ENCODE results near the gene RPA4.
"Not testable (repeated sequence)": the region's sequence is repeated elsewhere in the genome, so short reads cannot be mapped to it uniquely, and the experiment has no call there.

The RPA4 gene

DNA sequence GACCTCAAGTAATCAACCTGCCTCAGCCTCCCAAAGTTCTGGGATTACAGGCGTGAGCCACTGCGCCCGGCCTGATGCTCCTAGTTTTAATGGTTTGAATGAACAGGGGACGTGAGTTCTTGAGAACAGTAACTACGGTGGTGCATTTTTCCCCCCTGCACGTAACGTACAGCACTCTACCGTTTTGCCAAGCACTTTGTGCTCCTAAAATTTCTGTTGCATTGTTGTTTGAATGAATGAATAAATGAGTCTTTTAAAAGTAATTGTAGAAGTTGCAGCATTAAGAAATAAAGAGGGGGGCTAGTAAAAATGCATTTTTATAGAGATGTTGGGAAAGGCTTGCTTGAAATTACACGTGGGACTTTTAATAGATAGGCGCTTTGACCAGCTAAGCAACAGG, at the start of gene RPA4:
Gene RPA4 (plus strand): TSS at position 301 of the 400 bp plus-strand sequence. CDS start 403 bp downstream, outside the sequence.
- DNase-seq (ENCODE audit: low spot score) = no peak
- H3K4me3 Mint-ChIP-seq = no peak within 1 kb of the TSS
- no peaks in the 10 kb centered on the region for H3K27me3 Mint-ChIP-seq (ENCODE audit: low read depth)
- H3K27ac Mint-ChIP-seq = no peak within 1 kb of the TSS
- no peaks in the 10 kb centered on the region for H3K4me1 Mint-ChIP-seq (ENCODE audit: low read depth)
- no peaks in the 10 kb centered on the region for H3K9me3 Mint-ChIP-seq
- no peaks in the 10 kb centered on the region for H3K36me3 Mint-ChIP-seq (ENCODE audit: low read depth)

GRCh38 chrX:96834137-96834536, 49.6 kb upstream of the RPA4 start:
- H3K27me3 Mint-ChIP-seq (ENCODE audit: low read depth) = no peaks in the 10 kb centered on the region
- no peaks in the 10 kb centered on the region for H3K4me1 Mint-ChIP-seq (ENCODE audit: low read depth)
- no peak for DNase-seq (ENCODE audit: low spot score)
- no peak overlapping the region for H3K4me3 Mint-ChIP-seq
- no peak overlapping the region for H3K27ac Mint-ChIP-seq
- no peaks in the 10 kb centered on the region for H3K9me3 Mint-ChIP-seq
- no peaks in the 10 kb centered on the region for H3K36me3 Mint-ChIP-seq (ENCODE audit: low read depth)

DNA sequence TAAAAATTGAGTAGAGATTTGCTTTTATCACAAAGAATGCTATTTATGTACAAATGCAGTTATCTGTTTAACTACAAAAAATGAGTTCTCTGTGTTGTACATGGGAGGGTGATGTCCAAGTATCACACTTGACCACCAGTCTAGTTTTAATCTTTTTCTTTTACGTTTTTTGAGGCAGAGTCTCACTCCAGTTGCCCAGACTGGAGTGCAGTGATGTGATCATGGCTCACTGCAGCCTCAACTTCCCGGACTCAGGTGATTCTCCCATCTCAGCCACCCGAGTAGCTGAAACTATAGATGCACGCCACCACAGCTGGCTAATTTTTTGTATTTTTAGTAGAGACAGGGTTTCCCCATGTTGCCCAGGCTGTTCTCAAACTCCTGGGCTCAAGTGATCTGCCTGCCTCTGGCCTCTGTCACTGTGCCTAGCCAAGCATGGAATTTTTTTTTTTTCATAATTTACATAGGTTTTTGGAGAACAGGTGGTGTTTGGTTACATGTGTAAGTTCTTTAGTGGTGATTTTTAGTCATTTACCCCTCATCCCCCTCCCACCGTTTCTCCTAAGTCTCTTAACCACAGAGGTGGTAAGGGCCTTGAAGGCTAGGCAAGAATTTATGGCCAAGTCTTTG, 47.9 kb upstream of the RPA4 start:
- Mint-ChIP-seq H3K27ac (no peak overlapping the region), H3K4me1 (ENCODE audit: low read depth) (no peaks in the 10 kb centered on the region), H3K4me3 (no peak overlapping the region), H3K36me3 (ENCODE audit: low read depth) (no peaks in the 10 kb centered on the region), H3K27me3 (ENCODE audit: low read depth) (no peaks in the 10 kb centered on the region), H3K9me3 (no peaks in the 10 kb centered on the region)
- no peak for DNase-seq (ENCODE audit: low spot score)

GRCh38 chrX:96837808-96838207, 45.9 kb upstream of the RPA4 start:
- Mint-ChIP-seq H3K27ac (no peak overlapping the region), H3K4me3 (no peak overlapping the region), H3K36me3 (ENCODE audit: low read depth) (no peaks in the 10 kb centered on the region), H3K4me1 (ENCODE audit: low read depth) (no peaks in the 10 kb centered on the region), H3K27me3 (ENCODE audit: low read depth) (no peaks in the 10 kb centered on the region), H3K9me3 (no peaks in the 10 kb centered on the region)
- DNase-seq (ENCODE audit: low spot score) = no peak

GRCh38 chrX:96838537-96838936, 45.2 kb upstream of the RPA4 start:
- no peak overlapping the region for H3K4me3 Mint-ChIP-seq
- DNase-seq (ENCODE audit: low spot score) = no peak
- no peaks in the 10 kb centered on the region for H3K4me1 Mint-ChIP-seq (ENCODE audit: low read depth)
- no peak overlapping the region for H3K27ac Mint-ChIP-seq
- no peaks in the 10 kb centered on the region for H3K36me3 Mint-ChIP-seq (ENCODE audit: low read depth)
- H3K27me3 Mint-ChIP-seq (ENCODE audit: low read depth) = no peaks in the 10 kb centered on the region
- H3K9me3 Mint-ChIP-seq = no peaks in the 10 kb centered on the region

DNA sequence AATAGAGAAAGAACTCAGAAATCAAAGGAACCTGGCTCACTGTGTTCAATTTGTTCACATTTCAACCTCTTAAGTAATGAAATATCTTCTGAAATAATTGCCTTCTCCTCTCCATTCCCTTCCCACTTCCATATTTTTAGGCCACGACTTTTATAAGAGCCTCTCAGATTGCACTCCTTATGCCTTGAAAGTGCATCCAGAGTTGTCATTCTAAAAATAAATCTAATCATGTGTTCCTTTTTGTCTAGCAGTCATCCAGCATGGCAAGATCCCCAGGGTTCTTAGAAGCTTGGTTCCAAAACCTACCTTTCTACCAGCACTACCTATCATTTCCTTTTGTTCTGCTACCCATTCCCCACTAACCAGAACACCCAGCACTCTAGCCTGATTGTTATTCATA, 42.4 kb upstream of the RPA4 start:
- H3K4me3 Mint-ChIP-seq = no peak overlapping the region

DNA sequence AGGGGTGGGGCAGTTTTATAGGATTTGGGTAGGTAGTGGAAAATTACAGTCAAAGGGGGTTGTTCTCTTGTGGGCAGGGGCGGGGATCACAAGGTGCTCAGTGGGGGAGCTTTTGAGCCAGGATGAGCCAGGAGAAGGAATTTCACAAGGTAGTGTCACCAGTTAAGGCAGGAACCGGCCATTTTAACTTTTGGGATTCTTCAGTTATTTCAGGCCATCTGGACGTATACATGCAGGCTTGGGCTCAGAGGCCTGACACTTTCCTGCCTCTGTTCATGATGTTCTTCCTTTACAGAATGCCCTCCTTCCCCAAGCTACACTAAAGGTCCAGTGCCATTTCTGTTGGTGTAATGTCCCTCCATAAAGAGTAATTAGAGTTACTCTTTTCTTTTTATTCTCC, 41.8 kb upstream of the RPA4 start:
- not testable (repeated sequence) for H3K36me3 Mint-ChIP-seq (ENCODE audit: low read depth); H3K4me1 Mint-ChIP-seq (ENCODE audit: low read depth); H3K27me3 Mint-ChIP-seq (ENCODE audit: low read depth); DNase-seq (ENCODE audit: low spot score); H3K4me3 Mint-ChIP-seq; H3K9me3 Mint-ChIP-seq; H3K27ac Mint-ChIP-seq

More for the DNA sequence above, 42.4 kb upstream of the RPA4 start:
- H3K9me3 Mint-ChIP-seq = no peaks in the 10 kb centered on the region
- H3K36me3 Mint-ChIP-seq (ENCODE audit: low read depth) = no peaks in the 10 kb centered on the region
- H3K27me3 Mint-ChIP-seq (ENCODE audit: low read depth) = no peaks in the 10 kb centered on the region
- no peak overlapping the region for H3K27ac Mint-ChIP-seq
- no peak for DNase-seq (ENCODE audit: low spot score)
- H3K4me1 Mint-ChIP-seq (ENCODE audit: low read depth) = no peaks in the 10 kb centered on the region

GRCh38 chrX:96843566-96843965, 40.1 kb upstream of the RPA4 start:
- Mint-ChIP-seq H3K36me3 (ENCODE audit: low read depth) (no peaks in the 10 kb centered on the region), H3K4me3 (no peak overlapping the region), H3K27ac (no peak overlapping the region), H3K9me3 (no peaks in the 10 kb centered on the region), H3K27me3 (ENCODE audit: low read depth) (no peaks in the 10 kb centered on the region), H3K4me1 (ENCODE audit: low read depth) (no peaks in the 10 kb centered on the region)
- no peak for DNase-seq (ENCODE audit: low spot score)

DNA sequence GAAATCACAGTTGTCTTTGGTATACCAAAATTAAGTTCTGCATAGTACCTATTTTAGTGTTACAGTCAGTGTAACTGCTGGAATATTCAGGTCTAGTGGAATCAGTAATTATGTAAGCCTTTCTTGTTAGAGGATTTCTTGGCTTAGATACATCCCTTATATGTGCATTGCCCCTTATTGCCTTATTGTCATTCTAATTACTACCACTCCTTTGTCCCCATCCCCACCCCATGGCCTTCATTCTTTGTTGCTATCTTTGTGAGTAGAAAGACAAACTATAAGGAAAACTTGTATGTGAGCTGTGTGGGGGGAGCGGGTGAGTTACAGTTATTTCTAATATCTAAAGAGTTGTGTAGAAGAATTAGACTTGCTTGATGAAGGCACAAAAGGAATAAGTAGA, 36.9 kb upstream of the RPA4 start:
- no peak overlapping the region for H3K4me3 Mint-ChIP-seq
- H3K27ac Mint-ChIP-seq = no peak overlapping the region
- H3K4me1 Mint-ChIP-seq (ENCODE audit: low read depth) = no peaks in the 10 kb centered on the region
- no peaks in the 10 kb centered on the region for H3K36me3 Mint-ChIP-seq (ENCODE audit: low read depth)
- DNase-seq (ENCODE audit: low spot score) = no peak
- no peaks in the 10 kb centered on the region for H3K27me3 Mint-ChIP-seq (ENCODE audit: low read depth)
- H3K9me3 Mint-ChIP-seq = no peaks in the 10 kb centered on the region

DNA sequence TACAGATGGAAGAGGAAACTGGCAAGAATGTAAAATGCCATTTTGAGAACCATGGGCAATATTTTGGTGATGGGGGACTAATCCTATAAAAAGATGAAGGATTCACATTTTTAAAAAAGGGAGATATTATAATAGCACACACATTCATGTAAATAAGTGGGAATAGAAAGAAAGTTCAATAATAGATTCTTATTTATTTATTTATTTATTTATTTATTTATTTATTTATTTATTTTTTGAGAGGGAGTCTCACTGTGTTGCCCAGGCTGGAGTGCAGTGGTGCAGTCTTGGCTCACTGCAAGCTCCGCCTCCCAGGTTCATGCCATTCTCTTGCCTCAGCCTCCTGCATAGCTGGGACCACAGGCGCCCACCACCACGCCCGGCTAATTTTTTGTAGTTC, 24.3 kb upstream of the RPA4 start:
- not testable (repeated sequence) for DNase-seq (ENCODE audit: low spot score); H3K27me3 Mint-ChIP-seq (ENCODE audit: low read depth); H3K4me1 Mint-ChIP-seq (ENCODE audit: low read depth); H3K9me3 Mint-ChIP-seq; H3K36me3 Mint-ChIP-seq (ENCODE audit: low read depth); H3K4me3 Mint-ChIP-seq; H3K27ac Mint-ChIP-seq

GRCh38 chrX:96861218-96861617, 22.5 kb upstream of the RPA4 start:
- no peak overlapping the region for H3K27ac Mint-ChIP-seq
- H3K4me1 Mint-ChIP-seq (ENCODE audit: low read depth) = no peaks in the 10 kb centered on the region
- H3K27me3 Mint-ChIP-seq (ENCODE audit: low read depth) = no peaks in the 10 kb centered on the region
- no peaks in the 10 kb centered on the region for H3K9me3 Mint-ChIP-seq
- no peak for DNase-seq (ENCODE audit: low spot score)
- H3K36me3 Mint-ChIP-seq (ENCODE audit: low read depth) = no peaks in the 10 kb centered on the region
- H3K4me3 Mint-ChIP-seq = no peak overlapping the region

GRCh38 chrX:96861661-96862060, 22.0 kb upstream of the RPA4 start:
- Mint-ChIP-seq H3K27ac (no peak overlapping the region), H3K36me3 (ENCODE audit: low read depth) (no peaks in the 10 kb centered on the region), H3K4me1 (ENCODE audit: low read depth) (no peaks in the 10 kb centered on the region), H3K4me3 (no peak overlapping the region), H3K9me3 (no peaks in the 10 kb centered on the region), H3K27me3 (ENCODE audit: low read depth) (no peaks in the 10 kb centered on the region)
- DNase-seq (ENCODE audit: low spot score) = no peak

DNA sequence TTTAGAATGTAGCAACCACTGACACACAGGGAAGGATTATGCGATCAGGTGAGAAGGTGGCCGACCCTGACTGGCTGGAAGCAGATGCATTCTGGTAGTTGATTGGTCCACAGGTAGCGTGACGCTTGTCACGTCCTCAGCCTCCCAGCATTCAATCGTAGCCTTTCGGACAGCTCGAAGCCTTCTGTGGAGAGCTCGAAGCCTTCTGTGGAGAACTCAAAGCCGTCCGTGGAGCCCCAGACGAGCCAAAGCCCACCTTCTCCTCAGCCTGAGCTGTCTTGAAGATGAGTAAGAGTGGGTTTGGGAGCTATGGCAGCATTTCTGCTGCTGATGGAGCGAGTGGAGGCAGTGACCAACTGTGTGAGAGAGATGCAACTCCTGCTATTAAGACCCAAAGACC, 319 bp downstream of the RPA4 start:
- no peaks in the 10 kb centered on the region for H3K36me3 Mint-ChIP-seq (ENCODE audit: low read depth)
- no peaks in the 10 kb centered on the region for H3K4me1 Mint-ChIP-seq (ENCODE audit: low read depth)
- no peaks in the 10 kb centered on the region for H3K27me3 Mint-ChIP-seq (ENCODE audit: low read depth)
- H3K27ac Mint-ChIP-seq = no peak overlapping the region
- no peak for DNase-seq (ENCODE audit: low spot score)
- no peak overlapping the region for H3K4me3 Mint-ChIP-seq
- H3K9me3 Mint-ChIP-seq = no peaks in the 10 kb centered on the region

DNA sequence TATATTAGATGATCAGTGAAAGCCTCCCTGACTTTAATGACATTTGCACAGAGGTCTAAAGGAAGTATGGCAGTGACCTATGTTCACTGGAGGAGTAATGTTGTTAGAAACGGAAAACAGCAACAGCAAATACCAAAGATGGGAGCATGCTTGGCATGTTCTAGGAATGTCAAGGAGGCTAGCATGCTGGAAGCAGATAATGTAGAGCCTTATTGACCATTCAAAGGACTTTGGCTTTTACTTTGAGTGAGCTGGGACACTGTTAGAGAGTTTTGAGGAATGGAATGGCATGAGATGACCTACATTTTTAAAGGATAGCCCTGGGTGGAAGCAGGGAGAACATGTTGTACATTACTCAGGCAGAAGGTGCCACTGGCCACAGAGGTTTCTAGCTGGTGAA, 6.0 kb downstream of the RPA4 start:
- no peak for DNase-seq (ENCODE audit: low spot score)
- H3K27ac Mint-ChIP-seq = no peak overlapping the region
- H3K4me1 Mint-ChIP-seq (ENCODE audit: low read depth) = no peaks in the 10 kb centered on the region
- H3K4me3 Mint-ChIP-seq = no peak overlapping the region
- no peaks in the 10 kb centered on the region for H3K27me3 Mint-ChIP-seq (ENCODE audit: low read depth)
- no peaks in the 10 kb centered on the region for H3K9me3 Mint-ChIP-seq
- H3K36me3 Mint-ChIP-seq (ENCODE audit: low read depth) = no peaks in the 10 kb centered on the region

DNA sequence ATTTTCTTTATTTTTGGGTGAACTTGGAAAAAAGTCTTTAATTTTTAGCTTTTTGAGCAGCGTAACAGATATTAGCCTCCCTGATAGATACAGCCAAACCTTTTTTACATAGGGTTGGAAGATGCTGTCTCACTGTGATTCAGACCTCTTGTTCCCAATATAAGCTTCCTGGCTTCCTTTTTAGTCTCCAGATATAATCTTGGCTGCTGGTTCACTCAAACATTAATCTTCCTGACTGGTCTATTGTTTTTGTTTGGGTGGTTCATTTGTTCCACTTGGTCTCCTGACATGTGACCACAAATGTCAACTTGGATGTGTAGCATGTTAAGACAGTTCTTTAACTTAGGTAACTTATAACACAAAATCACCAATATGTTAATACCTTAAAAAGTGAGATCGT, 23.0 kb downstream of the RPA4 start:
- Mint-ChIP-seq H3K4me3 (no peak overlapping the region), H3K4me1 (ENCODE audit: low read depth) (no peaks in the 10 kb centered on the region), H3K36me3 (ENCODE audit: low read depth) (no peaks in the 10 kb centered on the region), H3K27ac (no peak overlapping the region), H3K27me3 (ENCODE audit: low read depth) (no peaks in the 10 kb centered on the region), H3K9me3 (no peaks in the 10 kb centered on the region)
- DNase-seq (ENCODE audit: low spot score) = no peak

Measured in T-helper 2 cell treated with Interferon-gamma antibody and Interleukin-4, amounts not matched to agents 5 μg/mL and 100 μg/mL, for 36 hours (primary cell).